GM19043 (cell line): Measurements from ENCODE around the gene PKP4.

Source experiments
- ATAC-seq: cut with Tn5 transposase; IDR thresholded peaks from one replicate; pipeline ENCODE4 v1.9.1; 2021; ENCODE audit warnings: low read depth; ENCODE audit not compliant: unreplicated experiment

PKP4 gene

DNA sequence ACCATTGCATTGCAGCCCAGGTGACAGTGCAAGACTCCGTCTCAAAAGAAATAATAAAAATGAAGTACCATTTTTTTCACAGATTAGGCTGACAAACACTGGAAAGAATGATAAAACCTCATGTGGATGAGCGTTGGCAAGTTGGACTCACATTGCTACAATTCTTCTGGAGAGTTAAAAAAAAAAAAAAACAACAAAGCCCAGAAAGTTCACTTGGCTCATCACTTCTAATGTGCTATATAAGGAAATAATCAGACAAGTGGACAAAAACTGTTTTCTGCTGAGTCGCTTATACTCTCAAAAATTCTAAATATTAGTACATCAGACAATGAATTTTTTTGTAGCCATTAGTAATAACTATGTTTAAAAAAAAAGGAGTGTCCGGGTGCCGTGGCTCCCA is 38.4 kb downstream of the PKP4 start:
- ATAC-seq: no peak

DNA sequence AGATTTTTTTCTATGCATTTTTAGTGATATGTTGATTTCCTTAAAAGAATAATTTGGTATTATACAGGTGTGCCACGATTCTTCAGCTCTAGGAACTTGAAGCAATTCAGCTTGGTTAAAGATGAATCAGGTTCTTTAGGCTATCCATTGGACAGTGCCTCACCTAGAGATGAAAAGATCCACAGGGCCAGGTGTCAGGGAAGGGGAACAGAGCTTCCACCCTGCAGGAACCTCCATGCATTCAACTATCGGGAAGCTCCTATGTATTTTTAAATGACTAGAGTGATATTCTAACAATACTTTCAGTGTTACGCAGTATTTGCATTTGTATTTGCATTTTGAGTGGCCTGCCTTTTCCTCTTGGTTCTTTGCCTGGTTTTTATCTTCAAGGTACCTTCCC is 40.2 kb downstream of the PKP4 start:
- ATAC-seq: no peak

DNA sequence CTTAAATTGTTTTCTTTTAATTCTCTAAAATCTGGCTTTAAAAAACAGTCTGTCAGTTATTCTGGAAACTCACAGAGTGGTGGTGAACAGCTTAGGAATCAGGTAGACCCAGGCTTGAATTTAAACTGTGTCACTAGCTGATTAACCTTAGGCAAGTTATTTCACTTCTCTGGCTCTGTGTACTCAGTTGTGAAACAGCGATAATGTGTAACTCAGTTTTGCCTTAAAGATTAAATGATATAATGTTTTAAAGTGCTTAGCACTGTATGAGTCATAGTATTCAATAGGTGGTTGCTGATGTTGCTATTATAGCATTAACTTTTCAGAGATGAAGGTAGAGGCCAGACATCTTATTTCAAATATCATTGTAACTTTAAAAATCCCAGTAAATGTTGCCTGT is 40.7 kb downstream of the PKP4 start:
- no peak for ATAC-seq

DNA sequence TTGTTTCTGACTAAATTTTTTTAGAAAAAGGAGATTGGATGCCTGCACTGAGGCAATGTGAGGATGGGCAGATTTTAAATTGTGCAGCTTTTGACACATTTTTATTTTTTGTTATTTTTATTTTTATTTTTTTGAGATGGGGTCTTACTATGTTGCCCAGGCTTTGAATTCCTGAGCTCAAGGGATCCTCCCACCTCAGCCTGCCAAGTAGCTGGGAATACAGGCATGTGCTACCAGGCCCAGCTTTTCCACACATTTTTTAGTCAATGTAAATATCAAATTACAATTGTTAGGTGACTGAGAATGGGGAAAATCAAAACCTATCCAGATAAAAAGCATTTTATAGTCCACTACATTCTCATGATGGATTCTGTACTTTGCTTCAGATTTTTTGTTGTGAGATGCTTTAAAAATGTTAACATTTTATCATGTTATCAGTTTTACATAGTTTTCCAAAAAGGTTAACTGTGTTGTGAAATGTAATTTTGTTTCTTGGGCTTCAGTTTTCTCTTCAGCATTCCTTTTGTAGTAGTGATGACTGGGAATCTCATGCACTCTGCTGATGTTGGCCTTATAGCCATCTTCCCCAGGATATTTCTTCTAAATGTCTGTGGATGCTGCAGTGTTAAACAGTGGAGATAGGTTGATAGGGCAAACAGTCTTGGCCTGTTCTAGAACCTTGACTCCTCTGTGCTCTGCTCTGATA is 41.4 kb downstream of the PKP4 start:
- no peak for ATAC-seq

DNA sequence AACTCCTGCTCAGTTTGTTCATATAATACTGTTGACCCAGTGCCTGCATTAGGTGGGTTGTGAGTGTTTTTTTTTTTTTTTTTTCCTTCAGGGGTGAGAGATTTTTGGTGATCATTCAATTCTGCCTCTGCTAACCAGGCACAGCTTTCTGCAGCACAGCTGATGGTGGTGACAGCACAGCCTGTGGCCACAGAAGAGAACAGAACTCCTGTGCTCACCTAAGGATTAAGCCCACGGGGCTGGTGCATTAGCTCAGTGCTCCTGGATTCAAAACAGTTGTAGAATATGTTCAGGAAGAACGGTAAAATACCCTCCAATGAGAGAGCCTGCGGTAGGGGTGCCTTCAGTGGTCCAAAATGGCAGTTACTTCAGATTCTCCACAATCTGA is 42.0 kb downstream of the PKP4 start:
- ATAC-seq: no peak

DNA sequence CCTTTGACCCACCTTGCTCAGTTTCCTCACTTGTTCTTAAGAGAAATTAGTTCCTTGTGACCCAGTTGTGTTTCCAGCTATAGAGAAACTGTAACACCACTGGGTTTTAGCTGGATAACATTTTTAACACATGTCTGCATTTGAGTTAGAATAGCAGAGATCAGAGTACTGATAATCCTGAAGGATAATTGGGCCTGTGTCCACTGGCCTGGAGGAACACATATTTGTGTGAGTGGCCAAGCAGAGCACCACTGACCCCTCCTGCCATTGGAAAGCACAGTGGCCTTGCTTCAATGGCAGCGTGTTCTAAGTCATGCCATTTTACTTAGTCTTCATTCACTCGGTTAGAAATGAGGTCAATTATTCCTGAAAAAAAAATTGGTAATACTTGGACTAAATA is 42.6 kb downstream of the PKP4 start:
- ATAC-seq: no peak

DNA sequence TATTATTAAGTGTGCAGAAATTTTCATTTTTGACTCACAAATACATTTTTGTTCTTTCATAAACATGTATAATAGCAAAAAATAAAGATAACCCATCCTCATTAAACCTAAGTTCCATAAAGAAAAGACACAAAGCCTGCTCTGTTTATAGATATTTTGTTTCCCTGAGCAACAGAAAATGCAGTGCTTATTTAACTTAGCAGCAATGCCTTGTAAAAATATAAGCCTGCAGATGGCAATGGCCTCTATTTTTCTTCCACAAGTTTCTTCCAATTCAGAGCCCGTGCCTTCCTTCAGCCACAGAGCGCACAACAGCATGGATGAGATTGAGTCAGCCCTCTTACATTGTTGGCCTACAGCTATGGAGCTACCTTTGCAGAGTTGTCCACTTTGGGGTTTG is 43.6 kb downstream of the PKP4 start:
- no peak for ATAC-seq

DNA sequence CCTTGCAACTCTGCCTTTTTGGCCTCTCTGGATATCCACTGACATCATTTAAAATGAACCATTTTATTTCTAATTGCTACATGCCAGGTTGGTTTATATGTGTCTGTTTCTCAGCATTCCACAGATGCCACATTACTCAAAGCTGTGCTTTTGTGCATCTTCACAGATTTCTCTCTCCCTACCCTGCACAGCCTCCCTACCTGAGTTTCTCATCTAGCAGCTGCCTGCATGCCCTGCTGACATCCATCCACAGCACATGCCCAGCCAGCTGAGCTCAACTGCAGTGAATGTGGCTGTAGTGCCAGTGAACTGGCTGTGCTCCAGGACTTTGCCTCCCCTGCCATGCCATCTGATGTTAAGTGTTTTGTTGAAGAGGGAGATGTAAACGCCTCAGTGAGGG is 44.5 kb downstream of the PKP4 start:
- ATAC-seq: no peak

DNA sequence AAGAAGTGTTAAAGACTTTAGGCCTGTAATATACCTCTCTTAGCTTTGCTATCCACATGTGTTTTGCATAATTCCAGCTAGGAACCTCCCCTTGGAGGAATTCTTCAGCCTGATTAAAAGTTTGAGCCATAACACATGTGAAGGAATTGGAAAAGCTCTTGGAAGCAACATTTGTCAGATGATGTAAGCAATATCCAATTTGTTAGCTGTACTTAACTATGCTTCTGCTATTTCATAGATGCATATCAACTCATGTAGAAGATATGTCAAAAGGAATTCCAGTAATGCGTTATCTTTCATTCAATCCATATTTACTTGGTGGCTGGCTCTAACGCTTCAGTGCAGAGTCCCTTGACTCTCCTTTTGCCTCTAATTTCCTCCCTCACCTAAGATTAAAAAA is 46.2 kb downstream of the PKP4 start:
- no peak for ATAC-seq

DNA sequence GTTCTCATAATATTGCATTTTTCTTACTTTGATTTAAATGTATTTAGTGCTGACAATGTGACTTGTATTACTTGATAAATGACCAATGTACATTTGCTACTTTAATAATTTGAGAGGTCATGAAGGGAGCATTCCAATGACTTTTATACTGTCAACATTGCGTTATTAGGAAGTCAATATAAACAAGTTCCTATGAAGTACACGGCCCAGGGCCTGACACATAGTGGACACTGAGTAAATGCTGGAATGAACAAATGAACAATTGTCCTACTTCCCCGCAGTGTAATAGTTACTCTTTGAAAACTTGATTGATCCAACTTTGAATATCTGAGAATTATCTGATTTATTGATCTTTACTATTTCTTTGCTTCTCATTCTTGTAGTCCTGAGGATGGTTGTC is 47.3 kb downstream of the PKP4 start:
- ATAC-seq: no peak

DNA sequence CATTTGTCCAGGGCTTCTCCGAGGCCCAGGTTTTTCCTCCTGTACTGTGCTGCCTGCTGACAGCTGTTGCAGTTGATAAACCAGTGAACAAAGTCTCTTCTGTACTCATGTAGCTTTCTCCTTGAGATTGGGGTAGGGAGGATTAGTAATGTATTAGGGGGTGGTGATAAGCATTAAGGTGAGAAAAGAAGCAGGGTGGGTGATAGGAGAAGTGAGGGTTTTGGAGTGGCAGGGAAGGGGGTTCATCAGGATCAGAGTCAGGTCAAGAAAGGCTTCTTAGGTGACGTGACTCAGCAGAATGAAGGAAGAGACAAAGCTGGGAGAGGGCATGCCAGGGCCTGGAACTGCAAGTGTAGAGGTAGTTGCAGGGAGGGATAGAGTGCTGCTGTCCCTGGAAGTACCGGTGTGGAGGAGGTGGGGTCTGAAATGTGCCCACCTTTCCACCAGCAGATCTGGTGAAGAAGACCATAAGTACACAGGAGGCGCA is 48.7 kb downstream of the PKP4 start:
- ATAC-seq: no peak

DNA sequence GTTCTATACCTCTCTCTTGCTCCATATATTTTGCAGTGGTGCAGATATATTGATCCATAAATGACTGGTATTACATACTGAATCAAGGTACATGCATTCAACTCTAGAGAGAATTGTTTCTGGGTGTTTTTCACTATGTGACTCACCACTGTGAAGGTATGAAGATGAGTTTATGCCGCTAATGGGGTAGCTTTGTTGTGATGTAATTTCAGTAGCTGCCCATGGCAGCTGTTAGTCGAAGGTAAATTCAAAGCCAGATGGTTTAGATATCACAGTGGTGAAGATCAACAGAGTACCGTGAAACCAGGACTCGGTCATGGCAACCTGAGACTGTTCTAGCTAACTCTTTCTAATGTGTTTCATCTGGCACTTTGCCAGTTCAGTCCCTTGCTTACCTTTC is 50.4 kb downstream of the PKP4 start:
- ATAC-seq: no peak

DNA sequence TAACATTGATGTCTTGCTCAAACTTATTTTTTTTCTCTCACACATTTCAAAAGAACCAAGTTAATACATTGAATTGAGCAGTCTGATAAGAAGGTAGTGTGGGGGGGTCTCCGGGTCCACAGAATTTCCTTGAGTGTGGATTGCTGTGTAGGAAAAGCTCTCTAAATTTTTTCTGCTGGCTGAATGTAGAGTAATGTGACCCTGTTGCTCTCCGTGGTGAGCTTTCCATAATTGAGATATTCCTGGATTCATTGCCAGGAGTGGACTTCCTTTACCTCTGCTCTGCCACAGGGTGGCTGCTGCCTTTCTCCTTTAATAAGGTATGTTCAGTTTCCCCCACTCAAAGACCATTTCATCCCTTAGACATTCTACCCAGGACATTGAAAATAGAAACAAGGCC is 50.9 kb downstream of the PKP4 start:
- ATAC-seq: no peak

DNA sequence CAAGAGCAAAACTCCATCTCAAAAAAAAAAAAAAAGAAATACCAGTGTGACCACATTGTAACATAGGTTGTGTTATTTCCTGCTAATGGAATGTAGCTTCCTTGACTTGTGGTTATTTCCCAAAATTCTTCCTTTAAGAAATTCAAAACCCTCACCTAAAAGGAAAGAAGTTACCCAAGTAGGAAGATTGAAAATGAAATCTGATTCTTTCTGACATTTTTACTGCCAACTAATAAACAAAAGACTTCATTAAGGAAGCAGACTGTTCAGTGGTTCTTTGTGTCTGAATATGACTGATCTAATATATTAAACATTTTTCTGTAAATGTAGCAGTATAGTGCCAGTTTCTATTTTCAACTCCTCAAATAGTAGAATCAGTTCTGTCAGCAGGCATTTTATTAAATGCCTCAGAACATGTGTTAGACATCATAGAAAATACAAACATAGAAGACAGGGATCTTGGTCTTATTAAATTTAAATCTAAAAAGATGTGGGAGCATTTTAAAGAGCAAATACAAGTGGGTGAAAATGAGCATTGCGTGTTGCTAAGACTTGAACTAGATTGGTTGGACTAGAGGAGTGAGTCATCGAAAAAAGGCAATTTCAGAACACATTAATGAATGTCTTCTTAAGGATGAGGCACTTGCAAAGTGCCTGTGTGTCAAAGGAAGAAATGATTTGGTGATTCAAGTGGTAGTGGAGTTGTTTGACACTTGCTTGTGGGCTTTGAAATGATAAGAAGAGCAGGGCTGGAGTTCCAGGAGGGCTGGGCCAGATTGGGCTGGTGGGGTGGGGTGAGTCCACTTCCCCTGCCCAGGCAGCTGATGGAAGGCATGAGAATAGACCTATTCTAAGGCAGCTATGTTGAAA is 53.4 kb downstream of the PKP4 start:
- no peak for ATAC-seq

DNA sequence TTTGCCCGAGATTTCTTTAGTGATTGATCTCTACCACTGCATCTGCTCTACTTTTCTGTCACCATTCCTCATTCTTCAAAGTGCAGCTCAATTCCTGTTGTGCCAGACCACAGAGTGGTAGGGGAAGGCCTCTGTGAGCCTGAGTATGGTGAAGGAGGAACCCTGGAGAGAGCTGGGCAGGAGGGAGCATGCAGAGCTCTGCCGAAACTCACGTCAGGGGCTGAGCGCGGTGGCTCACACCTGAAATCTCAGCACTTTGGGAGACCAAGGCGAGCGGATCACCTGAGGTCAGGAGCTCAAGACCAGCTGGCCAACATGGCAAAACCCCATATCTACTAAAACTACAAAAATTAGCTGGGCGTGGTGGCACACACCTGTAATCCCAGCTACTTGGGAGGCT is 54.1 kb downstream of the PKP4 start:
- ATAC-seq: no peak

DNA sequence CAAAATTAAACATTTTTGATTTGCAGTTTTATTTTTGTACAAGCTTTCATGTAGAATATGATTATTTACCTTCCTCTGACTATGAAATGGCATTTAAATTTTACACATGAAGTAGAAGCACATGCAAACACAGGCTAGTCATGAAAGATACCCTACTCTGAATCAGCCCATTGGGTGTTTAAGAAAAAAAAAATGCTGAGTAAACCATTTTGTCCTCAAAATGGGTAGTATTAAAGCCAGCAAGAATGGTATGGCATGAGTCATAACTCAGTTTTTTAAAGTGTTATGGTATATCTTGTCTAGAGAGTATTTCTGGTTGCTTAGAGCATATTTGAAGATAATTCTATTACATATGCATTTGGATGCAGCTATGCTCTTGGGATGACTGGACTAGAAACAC is 55.0 kb downstream of the PKP4 start:
- ATAC-seq: no peak

DNA sequence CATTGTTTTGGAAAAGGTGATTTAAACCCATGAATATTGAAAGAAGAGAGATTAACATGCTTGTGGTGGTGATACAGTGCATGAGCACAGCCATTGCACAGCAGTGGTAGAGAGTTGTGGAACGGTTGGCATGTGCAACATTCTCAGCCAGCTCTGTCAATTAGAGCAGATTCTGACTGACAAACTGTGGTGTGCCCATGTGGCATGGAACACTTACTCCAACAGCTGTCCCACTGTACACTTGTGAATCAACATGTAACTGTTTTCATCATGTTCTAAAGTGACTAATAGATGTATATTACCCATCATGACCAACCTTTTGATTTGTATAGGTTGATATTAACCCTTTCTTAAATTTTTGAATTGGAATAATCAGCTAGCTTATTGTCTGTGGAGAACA is 55.6 kb downstream of the PKP4 start:
- ATAC-seq: no peak

DNA sequence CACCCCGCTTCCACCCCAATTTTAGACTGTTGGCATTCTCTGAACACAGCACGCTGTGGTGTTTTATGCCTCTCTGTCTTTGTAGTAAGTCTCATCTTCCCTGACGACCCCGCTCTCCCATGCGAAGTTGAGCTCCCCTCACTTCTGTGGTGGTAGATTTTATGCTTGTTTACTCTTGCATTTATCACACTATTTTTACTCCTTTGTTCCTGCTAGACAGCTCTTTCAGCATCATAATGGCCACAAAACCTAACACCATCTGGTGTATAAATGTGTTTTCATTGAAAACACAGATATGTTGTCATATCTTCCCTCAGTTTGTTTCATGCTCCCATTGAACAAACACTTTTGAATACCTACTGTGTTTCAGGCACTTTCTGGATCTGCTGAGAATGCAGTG is 57.1 kb downstream of the PKP4 start:
- no peak for ATAC-seq

DNA sequence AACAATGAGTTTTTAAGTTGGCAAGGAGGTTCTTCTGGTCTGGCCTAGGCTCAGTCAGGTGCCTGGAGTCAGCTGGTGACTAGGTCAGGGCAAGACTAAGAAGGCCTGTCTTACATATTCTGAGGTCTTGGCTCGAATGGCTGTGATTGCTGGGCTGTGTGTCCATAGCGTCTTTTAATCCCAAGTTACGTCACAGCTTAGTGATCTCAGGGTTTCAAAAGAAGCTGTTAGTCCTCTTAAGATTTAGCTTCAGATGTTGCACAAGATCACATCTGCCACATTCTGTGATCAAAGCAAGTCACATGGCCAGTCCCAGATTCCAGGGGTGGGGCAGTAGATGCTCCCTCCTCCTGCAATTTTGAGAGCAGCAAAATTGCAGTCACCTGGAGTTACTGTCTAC is 61.3 kb downstream of the PKP4 start:
- no peak for ATAC-seq

DNA sequence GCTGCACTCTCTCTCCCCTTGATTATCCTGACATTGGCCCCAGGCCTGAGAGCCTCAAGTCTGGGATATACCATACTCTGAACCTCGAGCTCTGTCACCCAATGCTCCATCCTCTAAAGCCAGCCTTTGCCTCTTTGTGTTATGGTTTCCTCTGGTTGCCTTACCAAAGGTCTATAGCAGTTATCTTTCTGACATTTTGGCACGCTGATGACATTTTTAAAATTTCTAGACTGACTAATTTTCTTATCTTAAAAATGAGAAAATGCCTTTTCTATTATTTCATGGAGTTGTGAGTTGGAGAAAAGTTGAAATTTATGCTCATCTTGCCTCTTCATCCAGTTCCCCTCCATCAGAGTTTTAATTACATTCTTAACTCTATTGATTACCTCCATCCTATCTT is 62.7 kb downstream of the PKP4 start:
- ATAC-seq: no peak

DNA sequence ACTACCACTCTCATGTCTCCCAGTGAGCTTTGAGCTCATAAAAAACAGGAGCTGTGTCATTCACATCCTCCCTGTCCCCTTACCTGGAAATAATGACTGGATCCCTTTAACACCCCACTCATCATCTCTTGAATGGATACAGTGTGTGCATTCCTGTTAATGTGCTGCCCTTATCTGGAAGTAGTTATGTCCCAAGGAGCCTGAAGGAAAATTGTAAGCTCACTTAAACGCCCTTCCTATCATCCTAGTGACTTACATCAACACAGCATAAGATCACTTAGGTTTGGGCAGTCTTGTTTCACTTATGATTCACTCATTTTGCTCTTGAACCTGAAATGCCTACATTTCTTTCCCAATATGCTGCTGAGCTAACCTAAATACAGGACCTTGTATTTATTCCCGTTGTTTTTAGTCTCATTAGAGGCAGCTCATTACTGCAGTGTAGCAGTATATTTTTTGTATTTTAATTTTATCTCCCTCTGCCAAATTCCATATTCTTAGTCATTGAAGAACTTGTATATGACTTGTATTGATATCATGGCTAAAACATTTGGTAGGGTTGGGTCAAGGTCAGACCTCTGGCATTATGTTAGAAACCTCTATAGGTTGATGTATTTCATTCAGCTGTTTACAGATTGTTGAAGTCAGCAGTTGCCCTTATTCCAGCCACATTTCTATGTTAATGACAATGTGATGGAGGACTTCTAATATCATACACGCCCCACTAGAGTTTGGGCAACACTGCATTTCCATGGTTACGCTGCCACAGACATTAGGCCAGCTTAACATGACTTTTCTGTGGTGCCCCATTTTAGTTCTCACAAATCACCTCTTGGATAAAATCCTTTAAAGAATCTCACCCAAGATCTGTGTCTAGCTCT is 72.9 kb downstream of the PKP4 start:
- ATAC-seq: no peak
